HG03135 (cell line): Measurements from ENCODE around the gene LSM6.

ENCODE experiments used
- ATAC-seq: cut with Tn5 transposase; IDR thresholded peaks from one replicate; pipeline ENCODE4 v1.9.1; 2021; ENCODE audit warnings: mild to moderate bottlenecking, moderate library complexity; ENCODE audit not compliant: unreplicated experiment

LSM6 gene

DNA sequence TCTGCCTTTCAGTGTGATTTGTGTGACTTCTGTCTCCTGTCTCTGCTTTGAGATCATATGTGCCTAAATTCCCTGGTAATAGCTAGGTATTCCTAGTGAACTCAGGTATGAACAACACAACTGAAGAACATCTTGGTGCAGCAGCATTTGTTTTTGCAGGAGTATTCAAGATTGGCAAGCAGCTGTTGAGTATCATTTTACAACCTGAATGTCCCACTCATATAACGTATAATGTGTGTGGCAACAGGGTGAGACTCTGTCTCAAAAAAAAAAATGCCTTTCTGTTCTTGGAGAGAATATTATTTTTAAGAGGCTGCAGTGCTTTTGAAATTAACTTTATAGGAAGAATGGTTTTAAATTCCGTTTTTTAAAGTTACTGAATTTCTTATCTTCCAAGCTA, 7.7 kb downstream of the LSM6 start:
- no peak for ATAC-seq

- ATAC-seq: no peak
Observed at GRCh38 chr4:146186041-146186440, 10.5 kb downstream of the LSM6 start.

- no peak for ATAC-seq
Observed at GRCh38 chr4:146186596-146186995, 11.1 kb downstream of the LSM6 start.

DNA sequence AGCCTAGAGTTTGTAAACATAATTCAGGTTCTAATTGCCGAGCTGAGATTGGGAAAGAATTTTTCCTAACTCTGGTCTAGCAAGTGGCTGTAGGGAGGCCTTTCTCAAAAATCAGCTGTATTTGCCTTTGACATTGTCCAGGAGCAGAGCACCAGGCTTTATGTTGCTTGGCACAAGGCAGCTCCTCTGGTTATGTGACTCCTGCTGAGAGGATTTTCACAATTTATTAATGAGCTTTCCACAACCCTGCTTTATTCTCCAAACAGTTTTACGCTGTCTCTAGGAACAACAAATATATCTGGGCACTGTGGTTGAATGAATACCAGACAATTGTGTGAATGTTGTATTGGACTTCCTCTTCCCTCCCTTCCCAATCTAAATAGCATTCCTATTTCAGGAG, 14.9 kb downstream of the LSM6 start:
- ATAC-seq: no peak

DNA sequence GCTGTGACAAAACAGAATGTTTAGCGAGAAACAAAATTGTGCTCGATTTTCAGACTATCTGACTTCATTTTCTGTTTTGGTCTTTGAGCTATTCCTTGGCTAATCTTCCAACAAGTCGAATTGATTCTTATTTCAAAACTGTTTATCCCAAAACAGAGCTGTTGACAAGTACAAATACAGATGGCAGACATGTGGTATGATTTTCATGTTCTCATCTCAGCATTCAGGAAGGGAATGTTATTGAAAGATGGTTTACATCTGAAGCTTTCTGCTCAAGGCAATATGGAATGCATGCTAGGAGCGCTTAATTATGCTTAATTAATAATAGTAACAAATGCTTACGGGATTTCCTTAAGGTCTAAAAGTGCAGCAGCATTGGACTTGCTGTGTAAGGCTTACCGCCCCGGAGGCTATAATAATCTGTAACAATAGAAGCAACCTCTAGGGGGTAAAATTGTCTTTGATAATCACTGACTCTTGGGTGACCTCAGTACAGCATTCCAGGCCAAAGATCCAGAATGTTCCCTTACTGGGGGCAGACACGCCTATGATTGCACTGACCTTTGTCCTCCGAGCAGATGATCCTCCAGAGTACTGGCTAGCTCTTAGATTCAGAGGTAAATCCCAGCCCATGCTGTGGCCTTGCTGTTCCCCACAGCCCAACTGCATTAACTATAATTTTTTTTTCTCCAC, 16.4 kb downstream of the LSM6 start:
- ATAC-seq: no peak

GRCh38 chr4:146193628-146194027, 18.1 kb downstream of the LSM6 start:
- ATAC-seq: no peak

DNA sequence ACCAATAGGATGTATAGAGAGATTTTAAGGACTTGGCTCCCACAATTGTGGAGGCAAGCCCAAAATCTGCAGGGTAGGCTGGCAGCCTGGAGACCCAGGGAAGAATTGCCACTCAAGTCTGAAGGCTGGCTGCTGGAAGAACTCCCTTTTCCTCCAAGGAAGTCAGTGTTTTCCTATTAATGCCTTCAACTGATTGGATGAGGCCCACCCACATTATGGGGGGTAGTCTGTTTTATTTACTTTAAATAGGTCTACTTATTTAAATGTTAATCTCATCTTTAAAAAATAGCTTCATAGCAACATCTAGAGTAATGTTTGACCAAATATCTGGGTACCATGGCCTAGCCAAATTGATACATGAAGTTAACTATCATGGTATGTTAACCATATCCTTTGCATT, 18.7 kb downstream of the LSM6 start:
- no peak for ATAC-seq

DNA sequence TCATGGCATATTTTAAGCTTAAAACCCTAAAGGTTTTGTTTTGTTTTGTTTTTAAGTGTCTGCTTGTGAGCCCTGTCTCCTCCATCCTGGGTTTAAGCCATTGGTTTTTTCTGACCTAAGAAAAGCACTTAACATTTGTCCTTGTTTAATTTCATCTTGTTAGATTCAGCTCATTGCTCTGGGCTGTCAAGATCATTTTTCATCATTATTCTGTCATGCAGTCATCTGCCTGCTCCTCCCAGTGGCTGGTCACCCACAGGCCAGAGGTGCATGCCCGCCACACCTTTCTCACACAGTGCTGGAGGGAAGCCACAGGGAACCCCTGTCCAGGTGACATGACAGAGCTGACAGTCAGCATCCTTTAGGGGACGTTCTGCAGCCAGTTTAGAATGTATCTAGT, 27.1 kb downstream of the LSM6 start:
- no peak for ATAC-seq

GRCh38 chr4:146207410-146207809, 31.9 kb downstream of the LSM6 start:
- ATAC-seq: no peak

GRCh38 chr4:146210890-146211289, 35.4 kb downstream of the LSM6 start:
- ATAC-seq: no peak

DNA sequence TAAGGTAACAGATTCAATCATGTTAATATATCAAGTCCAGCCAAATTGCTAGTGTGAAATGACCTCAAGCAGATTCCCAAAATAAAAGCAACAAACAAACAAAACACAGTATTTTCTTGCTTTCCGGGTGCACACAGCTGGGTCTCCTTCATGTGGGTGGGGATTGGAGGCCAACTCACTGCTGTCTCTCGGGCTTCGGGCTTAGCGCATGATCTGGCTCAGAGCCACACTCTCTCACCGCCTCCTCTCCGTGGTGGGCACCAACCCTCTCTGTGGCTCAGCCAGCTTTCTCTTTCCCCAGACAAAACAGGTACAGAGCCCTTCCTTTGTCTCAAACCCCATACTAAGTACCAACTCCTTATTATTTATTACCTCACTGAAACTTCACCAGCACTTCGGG, 35.9 kb downstream of the LSM6 start:
- ATAC-seq: no peak

DNA sequence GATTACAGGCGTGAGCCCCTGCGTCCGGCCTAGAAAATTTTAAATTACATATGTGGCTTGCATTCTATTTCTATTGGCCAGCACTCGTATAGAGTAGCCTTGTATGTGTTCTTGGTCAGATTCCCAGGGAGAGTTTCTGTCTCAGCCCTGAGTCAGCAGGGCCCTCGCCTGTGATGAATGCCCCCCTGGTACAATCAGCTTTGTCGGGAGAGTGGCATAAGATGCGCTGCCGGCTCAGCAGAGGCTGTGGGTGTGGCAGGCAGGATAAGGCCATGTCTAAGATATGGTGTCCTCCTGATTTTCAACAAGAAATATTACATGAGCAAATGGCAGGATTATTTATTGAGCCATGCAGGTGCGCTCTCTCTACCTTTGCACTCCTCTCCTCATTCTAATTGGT, 37.3 kb downstream of the LSM6 start:
- ATAC-seq: no peak

DNA sequence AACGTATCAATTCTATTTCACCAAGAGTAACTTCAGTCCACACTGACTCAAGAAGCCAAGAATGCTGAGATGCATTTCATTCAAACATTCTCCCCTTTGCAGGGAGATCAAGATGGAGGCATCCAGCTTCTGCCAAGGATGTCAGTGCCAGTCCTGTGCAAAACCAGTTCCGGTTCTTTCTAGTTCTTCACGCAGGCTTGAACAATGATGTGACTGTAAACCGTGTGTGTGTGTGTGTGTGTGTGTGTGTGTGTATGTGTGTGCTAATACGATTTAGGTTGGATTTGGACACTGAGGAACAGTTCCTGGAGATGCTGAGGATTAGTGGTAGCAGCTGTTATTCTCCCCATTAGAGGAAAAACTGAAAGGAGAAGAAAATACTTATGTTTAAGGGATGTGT, 38.7 kb downstream of the LSM6 start, which contains the start of gene REELD1:
TSS of gene REELD1 (plus strand) at position 301 of the 400 bp plus-strand sequence. CDS start 2,415 bp downstream, outside the sequence.
- ATAC-seq: no peak

GRCh38 chr4:146222313-146222712, 46.8 kb downstream of the LSM6 start:
- no peak for ATAC-seq

GRCh38 chr4:146224326-146224966, 48.9 kb downstream of the LSM6 start:
- no peak for ATAC-seq

DNA sequence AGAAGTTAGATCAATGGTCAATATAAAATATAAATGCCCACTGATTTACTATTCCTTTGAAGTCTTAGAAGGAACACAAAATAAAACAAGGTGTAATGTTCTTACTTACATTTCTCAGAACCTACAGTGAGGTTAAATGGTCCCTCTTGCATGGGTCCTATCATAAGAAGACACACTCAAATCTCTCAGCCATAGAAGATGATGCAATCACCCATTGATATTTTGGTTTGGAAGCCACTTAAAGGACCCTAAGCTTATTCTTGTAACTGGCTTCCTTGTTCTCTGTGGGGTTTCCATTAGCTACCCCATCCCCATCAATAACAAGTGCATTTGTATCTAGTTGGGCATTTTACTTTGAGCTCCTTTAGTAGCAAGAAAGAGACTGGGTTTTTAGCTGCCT, 53.9 kb downstream of the LSM6 start:
- no peak for ATAC-seq

DNA sequence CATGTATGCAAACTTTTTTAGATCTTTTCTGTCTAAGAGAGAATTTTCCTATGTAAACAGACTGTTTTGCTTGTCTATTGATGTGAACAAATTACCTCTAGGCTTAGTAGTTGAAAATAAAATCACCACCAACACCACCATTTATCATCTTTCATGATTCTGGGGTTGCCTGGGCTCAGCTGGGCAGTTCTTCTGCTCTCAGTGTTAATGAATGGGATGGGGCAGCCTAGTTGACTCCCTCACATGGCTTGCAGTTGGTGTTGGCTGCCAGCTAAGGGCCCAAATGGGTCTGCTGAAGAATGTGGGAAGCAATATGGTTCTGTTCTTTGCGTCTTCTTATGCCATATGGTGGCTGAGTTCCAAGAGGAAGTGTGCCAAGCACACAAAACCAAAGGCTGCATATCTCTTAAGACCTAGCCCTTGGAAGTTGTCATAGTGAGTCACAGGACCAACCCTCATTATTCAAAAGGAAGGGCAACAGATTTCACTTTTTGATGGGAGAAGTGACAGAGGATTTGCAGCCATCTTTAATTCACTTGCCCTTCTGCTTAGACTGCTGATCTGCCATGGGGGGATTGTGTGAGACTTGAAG, 56.7 kb downstream of the LSM6 start:
- ATAC-seq: no peak

- ATAC-seq: no peak
Observed at GRCh38 chr4:146235654-146236177, 60.2 kb downstream of the LSM6 start.

DNA sequence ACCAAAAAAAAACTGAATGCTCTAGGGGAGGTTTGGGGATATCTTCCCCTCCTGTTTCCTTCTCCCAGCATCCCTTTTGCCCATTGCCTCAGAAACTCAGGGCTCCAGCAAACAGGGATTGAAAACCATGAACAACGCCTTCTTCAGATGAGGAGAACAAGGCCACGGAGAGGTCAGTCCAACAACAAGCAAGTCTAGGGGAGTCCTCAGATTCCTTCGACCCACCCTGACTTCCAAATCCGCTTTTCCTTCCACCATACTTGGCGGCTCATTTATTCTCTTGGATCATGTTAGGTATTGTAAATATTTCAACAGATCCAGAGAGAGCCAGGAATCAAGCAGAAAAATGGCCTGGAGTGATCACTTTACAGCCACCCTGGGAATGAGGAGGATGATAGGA, 60.7 kb downstream of the LSM6 start:
- ATAC-seq: no peak

DNA sequence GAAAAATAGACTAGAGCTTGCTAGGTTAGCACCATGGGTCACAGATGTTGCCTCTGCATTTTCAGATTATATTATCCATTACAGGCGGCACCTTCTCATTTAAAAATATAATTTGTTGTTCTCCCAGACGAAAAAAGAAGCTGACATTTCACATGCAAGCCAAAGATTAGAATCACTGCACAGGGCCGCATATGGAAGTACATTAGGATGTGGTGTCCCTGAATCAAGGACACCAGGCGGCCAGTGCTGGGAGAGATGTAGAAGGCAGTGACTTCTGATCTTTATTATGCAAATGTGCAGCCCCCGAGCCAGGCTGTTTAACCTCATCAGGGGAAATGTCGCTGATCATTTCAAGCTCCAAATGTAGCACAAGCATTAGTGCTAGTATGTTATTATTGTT, 61.6 kb downstream of the LSM6 start:
- ATAC-seq: no peak

GRCh38 chr4:146238107-146238506, 62.6 kb downstream of the LSM6 start:
- no peak for ATAC-seq
